ENCODE measurements around the gene SFXN1.

Gene SFXN1

GRCh38 chr5:175468892-175469291 lies 9.5 kb upstream of the SFXN1 start:
- ChIA-PET POLR2A (ENCODE audit: low non-redundant PET) (no interaction called here), CTCF (no interaction called here)
- DNase-seq (ENCODE audit: low spot score): no peak
- TF ChIP-seq CTCF (conservative IDR thresholded peaks at IDR 0.05; ENCODE audit: low read depth): no peak
- no peak overlapping the region for H3K27ac ChIP-seq

GRCh38 chr5:175469916-175470315 lies 8.4 kb upstream of the SFXN1 start:
- POLR2A ChIA-PET (ENCODE audit: low non-redundant PET): no interaction called here
- CTCF ChIA-PET: interaction anchor here (0.6 to 1.0 kb wide), 4 partner anchors 12 to 1821 kb away, joined by 3 to 5 read pairs (median 4); no protein-coding TSS in a partner anchor
- TF ChIP-seq CTCF (conservative IDR thresholded peaks at IDR 0.05; ENCODE audit: low read depth): no peak
- no peak for DNase-seq (ENCODE audit: low spot score)
- no peak overlapping the region for H3K27ac ChIP-seq

GRCh38 chr5:175470781-175471180 lies 7.6 kb upstream of the SFXN1 start:
- CTCF ChIA-PET: interaction anchor here (0.7 to 1.0 kb wide), 2 partner anchors 13 to 1822 kb away, joined by 3 to 4 read pairs; no protein-coding TSS in a partner anchor
- POLR2A ChIA-PET (ENCODE audit: low non-redundant PET): no interaction called here
- no peak overlapping the region for H3K27ac ChIP-seq
- no peak for DNase-seq (ENCODE audit: low spot score)
- no peak for TF ChIP-seq CTCF (conservative IDR thresholded peaks at IDR 0.05; ENCODE audit: low read depth)

- CTCF ChIA-PET: no interaction called here
Measured at GRCh38 chr5:175471196-175471595, 7.2 kb upstream of the SFXN1 start.

GRCh38 chr5:175471628-175472027 lies 6.7 kb upstream of the SFXN1 start:
- H3K27ac ChIP-seq: no peak overlapping the region
- ChIA-PET CTCF (no interaction called here), POLR2A (ENCODE audit: low non-redundant PET) (no interaction called here)

More at GRCh38 chr5:175471196-175471595, 7.2 kb upstream of the SFXN1 start:
- POLR2A ChIA-PET (ENCODE audit: low non-redundant PET): no interaction called here
- TF ChIP-seq CTCF (conservative IDR thresholded peaks at IDR 0.05; ENCODE audit: low read depth): no peak
- no peak overlapping the region for H3K27ac ChIP-seq
- DNase-seq (ENCODE audit: low spot score): no peak

GRCh38 chr5:175472378-175472777 lies 6.0 kb upstream of the SFXN1 start:
- no peak for DNase-seq (ENCODE audit: low spot score)
- ChIA-PET CTCF (no interaction called here), POLR2A (ENCODE audit: low non-redundant PET) (no interaction called here)
- no peak for TF ChIP-seq CTCF (conservative IDR thresholded peaks at IDR 0.05; ENCODE audit: low read depth)
- H3K27ac ChIP-seq: no peak overlapping the region

More at GRCh38 chr5:175471628-175472027, 6.7 kb upstream of the SFXN1 start:
- no peak for DNase-seq (ENCODE audit: low spot score)
- TF ChIP-seq CTCF (conservative IDR thresholded peaks at IDR 0.05; ENCODE audit: low read depth): no peak

- H3K27ac ChIP-seq: no peak overlapping the region
- ChIA-PET POLR2A (ENCODE audit: low non-redundant PET) (no interaction called here), CTCF (no interaction called here)
- no peak for DNase-seq (ENCODE audit: low spot score)
- TF ChIP-seq CTCF (conservative IDR thresholded peaks at IDR 0.05; ENCODE audit: low read depth): no peak
Measured at GRCh38 chr5:175475248-175475647, 3.1 kb upstream of the SFXN1 start.

Measured in RWPE1 (cell line).